Fibroblast of villous mesenchyme (primary cell): Measurements from ENCODE around the gene CBFA2T3. TPM values are rescaled to one million over a fixed set of nuclear protein-coding genes. Genes with fewer than 3 reads are reported as not detected.

Experiments used
- DNase-seq: peaks from one replicate; pipeline ENCODE4 v3.0.0-alpha.2; 2010; ENCODE audit warnings: low read depth
- H3K4me3 ChIP-seq: 2 replicates; pipeline ENCODE4 v1.5.1; 2011; ENCODE audit warnings: low read depth, mild to moderate bottlenecking, low read length
- CTCF ChIP-seq: IDR thresholded peaks from 2 replicates; pipeline ENCODE4 v1.5.1; 2012; ENCODE audit warnings: low read depth, mild to moderate bottlenecking, low read length; ENCODE audit not compliant: insufficient read depth
- total RNA-seq: library from RNA; depleted of rRNA; stranded (reverse); fragments of >200 nt; gene quantifications from 2 replicates; pipeline ENCODE4 v1.2.3, GENCODE V29; 2012

Gene CBFA2T3
- total RNA-seq, 1 donor: not detected

- H3K4me3 ChIP-seq: no peak overlapping the region
- no peak for TF ChIP-seq CTCF
- DNase-seq: no peak
Observed at GRCh38 chr16:88888461-88889387, 88.3 kb downstream of the CBFA2T3 start.

- DNase-seq: no peak
- TF ChIP-seq CTCF: no peak
- no peak overlapping the region for H3K4me3 ChIP-seq
Observed at GRCh38 chr16:88888057-88888456, 89.0 kb downstream of the CBFA2T3 start.

- no peak overlapping the region for H3K4me3 ChIP-seq
- no peak for TF ChIP-seq CTCF
- DNase-seq: peak; percentile 75
Observed at GRCh38 chr16:88886845-88887521, 90.0 kb downstream of the CBFA2T3 start.

- no peak for TF ChIP-seq CTCF
- no peak overlapping the region for H3K4me3 ChIP-seq
- no peak for DNase-seq
Observed at GRCh38 chr16:88886420-88886844, 90.6 kb downstream of the CBFA2T3 start.

- no peak overlapping the region for H3K4me3 ChIP-seq
- TF ChIP-seq CTCF: no peak
- no peak for DNase-seq
Observed at GRCh38 chr16:88885693-88886280, 91.2 kb downstream of the CBFA2T3 start.

- no peak for TF ChIP-seq CTCF
- no peak for DNase-seq
- no peak overlapping the region for H3K4me3 ChIP-seq
Observed at GRCh38 chr16:88884569-88885271, 92.3 kb downstream of the CBFA2T3 start.
